SK-N-SH treated with all-trans-retinoic acid at 6 μM for 48 hours (cell line): Measurements from ENCODE around the gene CHDH.

Source experiments
- ARNTL ChIP-seq: fragments of 450-650 bp; formaldehyde crosslinking; IDR thresholded peaks from 2 replicates; pipeline ENCODE4 v1.5.0; 2020; ENCODE audit warnings: low read depth, mild to moderate bottlenecking, moderate library complexity, borderline replicate concordance
- CREB5 ChIP-seq: fragments of 250-450 bp; sonication (Bioruptor Pico); IDR thresholded peaks from 2 replicates; pipeline ENCODE4 v1.5.1; 2020; ENCODE audit warnings: low read depth, mild to moderate bottlenecking, moderate library complexity
- GLIS3 ChIP-seq: fragments of 250-450 bp; sonication (Bioruptor Pico); IDR thresholded peaks from 2 replicates; pipeline ENCODE4 v1.5.0; 2020; ENCODE audit warnings: mild to moderate bottlenecking, moderate library complexity
- PATZ1 ChIP-seq: fragments of 250-450 bp; sonication (Bioruptor Pico); IDR thresholded peaks from 2 replicates; pipeline ENCODE4 v1.8.0; 2020; ENCODE audit warnings: mild to moderate bottlenecking, moderate library complexity, borderline replicate concordance
- RARB ChIP-seq: fragments of 250-450 bp; sonication (Bioruptor Pico); IDR thresholded peaks from 2 replicates; pipeline ENCODE4 v1.8.0; 2021; ENCODE audit warnings: mild to moderate bottlenecking, moderate library complexity
- SNAI2 ChIP-seq: fragments of 250-450 bp; sonication (Bioruptor Pico); IDR thresholded peaks from 2 replicates; pipeline ENCODE4 v1.5.0; 2020; ENCODE audit warnings: mild to moderate bottlenecking, moderate library complexity
- TOX ChIP-seq: fragments of 250-450 bp; sonication (Bioruptor Pico); IDR thresholded peaks from 2 replicates; pipeline ENCODE4 v1.8.0; 2021; ENCODE audit warnings: mild to moderate bottlenecking, moderate library complexity, borderline replicate concordance
- ZC3H10 ChIP-seq: fragments of 250-450 bp; sonication (Bioruptor Pico); IDR thresholded peaks from 2 replicates; pipeline ENCODE4 v1.5.1; 2021; ENCODE audit warnings: mild to moderate bottlenecking, moderate library complexity
- ZFP30 ChIP-seq: fragments of 450-650 bp; formaldehyde crosslinking; IDR thresholded peaks from 2 replicates; pipeline ENCODE4 v1.5.0; 2022; ENCODE audit warnings: mild to moderate bottlenecking, moderate library complexity
- ZNF565 ChIP-seq: fragments of 450-650 bp; formaldehyde crosslinking; conservative IDR thresholded peaks from 2 replicates; pipeline ENCODE4 v1.5.0; 2020; ENCODE audit warnings: low read depth, mild to moderate bottlenecking, moderate library complexity

- TF ChIP-seq CREB5 (CRISPR knock-in tag) (no peak), GLIS3 (no peak), ARNTL (no peak), ZFP30 (CRISPR knock-in tag) (no peak), TOX (CRISPR knock-in tag) (no peak), ZC3H10 (CRISPR knock-in tag) (no peak), RARB (CRISPR knock-in tag) (no peak), ZNF565 (CRISPR knock-in tag) (no peak), PATZ1 (CRISPR knock-in tag) (no peak), SNAI2 (CRISPR knock-in tag) (no peak)
Measured at GRCh38 chr3:53845103-53845880, 927 bp downstream of the CHDH start.
